Panc1 (cell line): ENCODE measurements around the gene MOXD1. TPM values are rescaled to one million over a fixed set of nuclear protein-coding genes. Genes with fewer than 3 reads are reported as not detected.

Experiments used
- ATAC-seq: fragments of 200-7000 bp; cut with Tn5 transposase; 2 replicates; pipeline ENCODE4 v1.9.1; 2020; ENCODE audit warnings: mild to moderate bottlenecking, moderate library complexity
- BruUV-seq: library from RNA; stranded (reverse); fragments of 400-500 nt; replicated peaks from 2 replicates; lab custom pipeline; 2021; lab: Mats Ljungman, UMichigan
- CTCF ChIA-PET: fragments of 300-600 bp; sonication (Branson Sonifier 250); formaldehyde crosslinking; loops from one replicate; lab custom pipeline; 2022; ENCODE audit warnings: antibody characterized with exemption; lab: Charles Lee
- POLR2A ChIA-PET: fragments of 300-600 bp; sonication (Branson Sonifier 250); formaldehyde crosslinking; loops from one replicate; lab custom pipeline; 2022; ENCODE audit warnings: antibody characterized with exemption; lab: Charles Lee
- DNase-seq: peaks from one replicate; pipeline ENCODE4 v3.0.0-alpha.2; 2010; ENCODE audit warnings: low read depth, low spot score
- H3K27ac ChIP-seq: 2 replicates; pipeline ENCODE4 v1.5.1; 2011; ENCODE audit warnings: mild to moderate bottlenecking, low read length, inconsistent platforms
- H3K27me3 ChIP-seq: fragments of 200-500 bp; sonication (Bioruptor generic); 2 replicates; pipeline ENCODE4 v1.6.0; 2014; ENCODE audit warnings: low read length, inconsistent platforms; ENCODE audit not compliant: control insufficient read depth, insufficient read depth
- H3K36me3 ChIP-seq: fragments of 200-500 bp; sonication (Bioruptor generic); 2 replicates; pipeline ENCODE4 v1.5.1; 2014; ENCODE audit warnings: inconsistent platforms, mild to moderate bottlenecking, low read length, moderate library complexity; ENCODE audit not compliant: control insufficient read depth, insufficient read depth
- H3K4me1 ChIP-seq: 2 replicates; pipeline ENCODE4 v1.5.1; 2011; ENCODE audit warnings: inconsistent platforms, mild to moderate bottlenecking, low read length, moderate library complexity; ENCODE audit not compliant: control insufficient read depth, insufficient read depth
- H3K4me3 ChIP-seq, 2 experiments: 2 replicates each; pipeline ENCODE4 v1.5.1; 2011 to 2012; ENCODE audit warnings: low read depth in 2 of 2, low read length in 2 of 2, mild to moderate bottlenecking in 2 of 2, inconsistent platforms in 1 of 2, moderate library complexity in 1 of 2
- H3K9me3 ChIP-seq: fragments of 200-500 bp; sonication (Bioruptor generic); 2 replicates; pipeline ENCODE4 v1.5.1; 2014; ENCODE audit warnings: low read depth, mild to moderate bottlenecking, inconsistent platforms, low read length, moderate library complexity; ENCODE audit not compliant: control insufficient read depth, insufficient read depth
- CTCF ChIP-seq: fragments of 450-650 bp; IDR thresholded peaks from 2 replicates; pipeline ENCODE4 v1.5.1; 2017; ENCODE audit warnings: mild to moderate bottlenecking
- POLR2AphosphoS5 ChIP-seq: IDR thresholded peaks from 2 replicates; pipeline ENCODE4 v1.6.1; 2012; ENCODE audit warnings: mild to moderate bottlenecking, low read depth, low read length, moderate library complexity
- REST ChIP-seq, 2 experiments: IDR thresholded peaks; 2 replicates each; pipeline ENCODE4 v1.6.1; 2011 to 2012; ENCODE audit warnings: low read depth in 2 of 2, control low read depth in 1 of 2, low read length in 1 of 2, mild to moderate bottlenecking in 1 of 2, moderate library complexity in 1 of 2; ENCODE audit not compliant: insufficient read depth in 1 of 2
- SIN3A ChIP-seq: IDR thresholded peaks from 2 replicates; pipeline ENCODE4 v1.6.1; 2012; ENCODE audit warnings: low read depth, mild to moderate bottlenecking, low read length, moderate library complexity, borderline replicate concordance; ENCODE audit not compliant: insufficient read depth
- TCF7L2 ChIP-seq: IDR thresholded peaks from 2 replicates; pipeline ENCODE4 v1.6.1; 2011; ENCODE audit warnings: mild to moderate bottlenecking, low read depth, low read length, inconsistent platforms
- in situ Hi-C: cut with HindIII; loops from 2 replicates; pipeline ENCODE4 v1.10.0; 2016; ENCODE audit warnings: low sequenced_read_pairs, low pct_unique_long_range_greater_than_20kb
- intact Hi-C: fragments of 100-400 bp; cut with micrococcal nuclease; formaldehyde crosslinking; loops from one replicate; pipeline ENCODE4 v1.10.0; 2022; ENCODE audit not compliant: unreplicated experiment
- total RNA-seq: library from RNA; stranded (reverse); gene quantifications from one replicate; pipeline ENCODE4 v1.2.1, GENCODE V29; 2021; ENCODE audit not compliant: unreplicated experiment

Gene MOXD1
- total RNA-seq, 1 experiment from 2014 or later, result 0.21 TPM

- in situ Hi-C loops, result no loop called here
- POLR2A ChIA-PET, result no interaction called here
- Histone ChIP-seq H3K27me3 (peaks cover 39% of the 10 kb centered on the region), H3K27ac (no peak overlapping the region), H3K9me3 (no peaks in the 10 kb centered on the region), H3K4me3 (peak overlapping the region; percentile 43 to 45), H3K4me1 (no peaks in the 10 kb centered on the region), H3K36me3 (no peaks in the 10 kb centered on the region)
- DNase-seq (no peak), ATAC-seq (peak; percentile 19; the same call in 1 of the 2 replicates)
- no TSS peak for BruUV-seq
- TF ChIP-seq CTCF (no peak), POLR2AphosphoS5 (no peak), SIN3A (no peak), TCF7L2 (no peak), REST (IDR thresholded peaks at IDR 0.05; ENCODE audit: insufficient read depth in 1 of 2, low read depth in 2 of 2, low read length in 1 of 2) (no peak)
- intact Hi-C loops, result no loop called here
- CTCF ChIA-PET, result no interaction called here
Measured at GRCh38 chr6:132400555-132400882, 756 bp downstream of the MOXD1 start.

- in situ Hi-C loops (no loop called here), intact Hi-C loops (no loop called here)
- Histone ChIP-seq H3K36me3 (no peaks in the 10 kb centered on the region), H3K4me1 (no peaks in the 10 kb centered on the region), H3K27ac (no peak overlapping the region), H3K27me3 (peaks cover 36% of the 10 kb centered on the region), H3K4me3 (peak overlapping the region in 1 of 2 experiments; percentile 45; a peak in 1 of 4 replicates), H3K9me3 (no peaks in the 10 kb centered on the region)
- ChIA-PET CTCF (no interaction called here), POLR2A (no interaction called here)
- ATAC-seq (no peak), DNase-seq (no peak)
- no TSS peak for BruUV-seq
- no peak for TF ChIP-seq SIN3A
- TF ChIP-seq TCF7L2, result no peak
- no peak for TF ChIP-seq REST (IDR thresholded peaks at IDR 0.05; ENCODE audit: insufficient read depth in 1 of 2, low read depth in 2 of 2, low read length in 1 of 2)
- TF ChIP-seq POLR2AphosphoS5, result no peak
- TF ChIP-seq CTCF, result no peak
Measured at GRCh38 chr6:132399376-132400074, 1.8 kb downstream of the MOXD1 start.
